GM19468 (cell line): ENCODE measurements around the gene VAPA.
"Not testable (repeated sequence)": the region's sequence is repeated elsewhere in the genome, so short reads cannot be mapped to it uniquely, and the experiment has no call there.

ENCODE experiments used
- ATAC-seq: cut with Tn5 transposase; IDR thresholded peaks from one replicate; pipeline ENCODE4 v1.9.1; 2021; ENCODE audit warnings: mild to moderate bottlenecking, moderate library complexity, moderate number of reproducible peaks; ENCODE audit not compliant: unreplicated experiment; ENCODE audit errors: extremely low read depth

Gene VAPA

DNA sequence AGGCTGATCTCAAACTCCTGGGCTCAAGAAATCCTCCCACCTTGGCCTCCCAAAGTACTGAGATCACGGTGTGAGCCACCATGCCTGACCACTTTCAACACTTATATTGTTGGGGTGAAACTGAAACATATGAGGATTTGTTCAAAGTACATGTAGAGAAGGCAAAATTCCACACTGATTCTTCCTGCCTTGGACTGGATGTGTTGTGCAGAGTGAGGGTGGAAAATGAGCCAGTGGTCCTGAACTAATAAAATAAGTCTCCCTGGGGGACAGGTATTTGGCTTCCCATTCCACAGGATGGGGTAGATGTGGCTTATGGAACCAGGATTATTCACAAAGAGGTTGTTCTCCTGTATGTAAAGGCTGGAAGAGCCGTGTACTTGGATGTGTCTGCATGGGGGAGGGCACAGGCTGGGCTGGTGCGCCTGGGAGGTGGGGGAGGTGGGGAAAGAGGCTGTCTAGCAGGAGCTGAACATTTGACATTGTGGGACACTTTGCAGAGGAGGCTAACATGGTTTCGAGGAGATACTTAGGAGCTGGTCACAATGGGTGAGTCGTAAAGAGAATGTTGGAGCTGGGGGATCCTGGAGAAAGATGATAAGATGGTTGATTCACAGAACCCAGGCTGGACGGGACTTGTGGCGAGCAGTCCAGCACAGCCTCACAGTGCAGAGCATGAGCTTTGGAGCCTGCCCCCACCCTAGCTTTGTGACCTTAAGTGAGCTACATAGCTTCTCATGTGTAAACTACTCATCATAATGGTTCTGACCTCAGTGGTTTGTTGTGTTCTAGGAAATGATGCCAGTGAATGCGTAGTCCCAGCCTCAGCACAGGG lies 28.4 kb upstream of the VAPA start, which contains the start of gene TXNDC2:
Gene TXNDC2, plus strand, starts transcription at position 804 of the 835 bp plus-strand sequence. CDS start 708 bp downstream, outside the sequence.
- ATAC-seq = no peak

DNA sequence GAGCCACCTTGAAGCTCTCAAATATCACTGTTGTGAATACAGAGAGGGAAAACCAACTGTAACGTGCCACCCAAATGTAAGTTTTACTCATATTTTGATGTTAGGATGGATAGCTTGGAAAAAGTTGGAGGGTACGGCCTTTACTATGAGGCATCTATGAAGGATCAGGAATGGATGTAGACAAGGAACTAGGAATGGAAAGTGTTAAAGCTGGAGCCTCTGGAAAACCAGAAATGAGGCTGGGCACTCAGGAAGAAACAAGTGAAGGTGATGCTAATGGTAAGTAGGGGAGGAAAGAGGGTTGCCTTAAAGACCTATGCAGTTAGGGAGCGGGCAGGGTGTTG lies 27.8 kb upstream of the VAPA start:
- no peak for ATAC-seq

DNA sequence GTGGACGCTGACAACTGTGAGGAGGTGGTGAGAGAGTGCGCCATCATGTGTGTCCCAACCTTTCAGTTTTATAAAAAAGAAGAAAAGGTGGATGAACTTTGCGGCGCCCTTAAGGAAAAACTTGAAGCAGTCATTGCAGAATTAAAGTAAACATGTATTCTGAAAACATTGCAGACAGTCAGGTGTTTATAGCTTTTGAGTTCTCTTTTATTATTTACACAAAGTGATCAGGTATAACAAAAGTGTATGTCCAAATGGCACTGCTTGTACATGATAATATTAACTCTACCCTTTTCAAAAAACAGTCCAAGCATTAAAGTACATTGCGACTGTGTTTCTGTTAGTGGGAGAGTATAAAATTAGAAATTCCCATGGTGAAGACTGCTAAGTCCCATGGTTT lies 25.8 kb upstream of the VAPA start:
- no peak for ATAC-seq

DNA sequence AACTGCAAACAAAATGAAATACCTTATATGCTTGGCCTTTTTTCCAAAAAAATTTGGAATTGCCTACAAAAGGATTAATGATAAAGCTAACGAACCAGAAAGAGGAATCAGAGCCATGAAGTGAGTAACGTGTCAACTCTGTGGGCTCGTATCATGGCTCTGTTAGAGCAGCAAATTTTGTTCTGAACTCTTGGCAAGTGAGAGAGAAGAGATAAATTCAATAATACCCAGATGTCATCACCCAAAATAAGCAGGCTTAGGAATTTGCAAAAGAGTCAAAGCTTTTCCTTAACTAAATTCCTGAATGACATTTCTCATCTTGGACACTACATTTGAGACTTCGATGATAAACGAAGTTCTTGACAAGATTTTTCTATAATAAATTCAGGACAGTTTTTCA lies 23.6 kb upstream of the VAPA start:
- ATAC-seq = no peak

DNA sequence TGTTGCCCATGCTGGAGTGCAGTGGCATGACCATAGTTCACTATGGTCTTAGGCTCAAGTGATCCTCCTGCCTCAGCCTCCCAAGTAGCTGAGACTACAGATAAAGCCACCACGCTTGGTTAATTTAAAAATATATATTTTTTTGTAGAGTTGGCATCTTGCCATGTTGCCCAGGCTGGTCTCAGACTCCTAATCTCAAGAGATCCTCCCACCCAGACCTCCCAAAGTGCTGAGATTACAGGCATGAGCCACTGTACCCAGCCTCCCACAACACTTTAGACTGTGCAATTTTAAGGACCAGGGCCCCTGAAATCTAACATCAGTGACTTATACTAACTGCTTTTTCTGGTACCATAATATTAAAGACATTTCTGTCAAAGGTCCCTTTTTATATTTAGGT lies 22.9 kb upstream of the VAPA start:
- ATAC-seq = no peak

DNA sequence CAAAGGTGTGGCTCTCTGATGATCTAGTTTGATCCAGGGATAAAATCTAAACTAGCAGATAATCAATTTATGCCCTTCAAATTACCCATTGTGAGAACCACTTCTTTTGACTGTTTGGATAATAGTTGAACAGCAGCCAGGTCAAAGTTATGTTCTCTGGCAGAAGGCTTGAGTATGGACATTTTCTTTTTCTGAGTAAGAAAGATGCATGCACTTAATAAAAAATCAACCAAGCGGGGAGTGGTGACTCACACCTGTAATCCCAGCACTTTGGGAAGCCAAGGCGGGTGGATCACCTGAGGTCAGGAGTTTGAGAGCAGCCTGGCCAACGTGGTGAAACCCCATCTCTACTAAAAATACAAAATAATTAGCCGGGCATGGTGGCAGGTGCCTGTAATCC lies 22.3 kb upstream of the VAPA start:
- not testable (repeated sequence) for ATAC-seq

DNA sequence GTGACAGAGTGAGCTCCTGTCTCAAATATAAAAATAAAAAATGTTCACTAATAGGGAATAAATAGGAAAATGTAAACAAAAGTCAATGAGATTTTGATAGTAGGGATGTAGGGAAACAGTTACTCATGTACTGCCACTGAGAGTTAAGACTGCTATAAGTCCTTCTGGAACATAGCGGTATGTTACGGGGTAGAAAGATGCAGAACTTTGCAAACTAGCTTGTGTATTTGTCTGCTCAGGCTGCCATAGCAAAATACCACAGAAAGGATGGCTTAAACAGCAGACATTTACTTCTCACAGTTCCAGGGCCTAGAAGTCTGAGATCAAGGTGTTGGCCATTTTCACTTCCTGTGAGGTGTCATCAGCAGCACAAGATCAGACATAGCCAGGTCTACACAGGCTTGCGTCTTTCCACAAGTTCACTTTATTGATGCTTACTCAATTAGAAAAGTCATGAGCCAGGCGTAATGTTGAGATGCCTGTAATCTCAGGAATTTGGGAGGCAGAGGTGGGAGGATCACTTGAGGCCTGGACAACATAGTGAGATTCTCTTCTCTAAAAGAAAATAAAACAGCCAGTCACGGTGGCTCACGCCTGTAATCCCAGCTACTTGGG lies 19.3 kb upstream of the VAPA start:
- no peak for ATAC-seq

DNA sequence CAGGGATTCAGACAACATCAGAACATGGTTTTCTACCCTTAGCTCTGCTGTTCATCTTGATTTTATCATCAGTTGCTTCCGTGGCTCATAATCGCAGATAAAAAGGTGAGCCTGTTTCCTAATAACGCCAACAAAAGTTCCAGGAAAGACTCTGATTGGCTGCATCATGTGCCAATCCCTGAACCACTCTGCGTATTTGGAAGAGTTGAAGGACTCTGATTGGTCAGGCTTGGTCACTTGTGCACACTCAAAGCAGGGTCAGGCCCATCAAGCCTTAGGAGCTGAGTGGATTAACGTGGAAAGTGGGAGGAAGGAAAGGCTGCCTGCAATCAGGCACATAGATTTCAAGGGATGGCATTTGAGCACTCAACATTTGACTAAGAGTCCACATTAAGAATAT lies 16.7 kb upstream of the VAPA start:
- ATAC-seq = no peak

DNA sequence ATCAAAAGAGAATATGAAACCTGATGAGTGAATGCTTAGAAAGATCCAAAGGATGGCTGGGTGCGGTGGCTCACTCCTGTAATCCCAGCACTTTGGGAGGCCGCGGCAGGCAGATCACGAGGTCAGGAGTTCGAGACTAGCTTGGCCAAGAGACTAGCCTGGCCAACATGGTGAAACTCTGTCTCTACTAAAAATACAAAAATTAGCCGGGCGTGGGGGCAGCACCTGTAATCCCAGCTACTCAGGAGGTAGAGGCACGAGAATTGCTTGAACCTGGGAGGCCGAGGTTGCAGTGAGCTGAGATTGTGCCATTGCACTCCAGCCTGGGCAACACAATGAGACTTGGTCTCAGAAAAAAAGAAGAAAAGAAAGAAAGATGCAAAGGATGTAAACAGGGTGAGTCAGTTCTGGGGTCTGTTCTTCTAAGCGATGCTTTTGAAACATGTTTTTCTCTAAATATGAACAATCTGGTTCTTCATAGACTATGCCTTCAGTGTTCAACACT lies 16.0 kb upstream of the VAPA start:
- ATAC-seq = not testable (repeated sequence)

DNA sequence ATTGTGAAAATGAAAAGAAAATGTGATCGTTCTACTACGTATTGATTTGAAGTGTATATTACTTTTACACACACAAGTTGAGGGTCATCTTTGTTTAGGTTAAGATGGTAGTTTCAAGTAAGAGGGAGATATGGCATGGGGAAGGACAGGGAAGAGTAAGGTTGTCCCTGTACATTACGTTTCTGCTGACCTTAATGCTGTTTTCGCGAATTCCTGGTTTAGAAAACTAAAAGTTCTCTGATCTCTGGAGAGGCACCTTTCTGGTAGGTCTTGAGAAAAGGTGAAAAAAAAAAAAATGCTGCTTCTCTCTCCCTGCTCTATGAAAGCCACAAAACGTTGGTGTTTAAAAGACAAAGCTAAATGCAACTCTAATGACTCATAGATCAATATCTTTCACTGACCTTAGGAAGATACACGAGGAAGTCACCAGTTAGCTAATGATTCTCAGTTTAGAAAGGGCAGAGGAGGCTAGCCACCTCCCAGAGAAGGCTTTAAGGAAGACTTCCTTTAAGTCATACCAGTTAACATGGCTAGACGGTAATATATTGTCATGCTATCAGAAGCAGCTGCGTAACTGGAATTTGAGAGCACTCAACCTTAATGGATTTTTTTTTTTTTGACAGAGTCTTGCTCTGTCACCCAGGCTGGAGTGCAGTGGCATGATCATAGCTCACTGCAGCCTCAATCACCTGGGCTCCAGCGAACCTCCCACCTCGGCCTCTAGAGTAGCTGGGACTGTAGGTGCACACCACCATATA lies 14.8 kb upstream of the VAPA start:
- ATAC-seq = no peak

DNA sequence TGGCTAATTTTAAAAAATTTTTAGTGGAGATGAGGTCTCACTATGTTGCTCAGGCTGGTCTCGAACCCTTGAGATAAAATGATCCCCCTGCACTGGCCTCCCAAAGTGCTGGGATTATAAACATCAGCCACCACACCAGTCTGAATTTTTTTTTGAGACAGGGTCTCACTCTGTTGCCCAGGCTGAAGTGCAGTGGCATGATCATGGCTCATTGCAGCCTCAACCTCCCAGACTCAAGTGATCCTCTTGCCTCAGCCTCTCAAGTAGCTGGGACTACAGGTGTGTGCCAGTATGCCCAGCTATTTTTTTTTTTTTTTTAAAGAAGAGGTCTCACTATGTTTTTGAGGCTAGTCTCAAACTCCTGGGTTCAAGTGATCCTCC lies 14.3 kb upstream of the VAPA start:
- ATAC-seq = not testable (repeated sequence)

DNA sequence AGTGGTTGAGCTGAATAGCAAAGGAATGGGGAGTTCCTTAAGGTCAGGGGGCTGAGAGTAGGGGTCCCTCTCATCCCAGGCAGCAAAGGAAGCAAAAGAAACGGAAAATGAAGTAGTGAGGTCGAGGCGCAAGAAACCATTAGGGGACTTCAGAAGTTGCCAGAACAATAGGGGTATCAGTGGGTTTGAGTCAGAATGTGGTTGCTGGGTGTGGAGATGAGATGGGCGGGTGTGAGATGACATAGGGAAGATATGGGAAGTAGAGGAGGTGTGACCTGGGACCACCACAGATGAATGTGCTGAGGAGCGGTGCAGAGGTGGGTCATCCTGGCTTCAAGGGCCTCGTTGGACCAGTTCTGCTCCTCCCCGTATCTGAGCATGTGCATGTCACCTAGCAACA lies 13.1 kb upstream of the VAPA start:
- no peak for ATAC-seq

DNA sequence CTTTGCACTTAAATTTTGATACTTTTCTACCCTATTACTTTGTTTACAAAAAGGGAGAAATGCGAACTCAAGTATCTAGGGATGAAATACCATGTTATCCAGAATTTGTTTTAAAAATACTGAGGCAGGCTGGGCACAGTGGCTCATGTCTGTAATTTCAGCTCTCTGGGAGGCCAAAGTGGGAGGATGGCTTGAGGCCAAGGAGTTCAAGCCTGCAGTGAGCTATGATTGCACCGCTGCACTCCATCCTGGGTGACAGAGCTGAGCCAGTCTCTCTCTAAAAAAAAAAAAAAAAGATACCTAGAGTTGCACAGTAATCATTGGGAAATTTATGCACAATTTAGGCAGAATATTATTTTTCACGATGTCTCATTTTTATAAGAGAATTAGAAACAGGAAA lies 12.4 kb upstream of the VAPA start:
- no peak for ATAC-seq

DNA sequence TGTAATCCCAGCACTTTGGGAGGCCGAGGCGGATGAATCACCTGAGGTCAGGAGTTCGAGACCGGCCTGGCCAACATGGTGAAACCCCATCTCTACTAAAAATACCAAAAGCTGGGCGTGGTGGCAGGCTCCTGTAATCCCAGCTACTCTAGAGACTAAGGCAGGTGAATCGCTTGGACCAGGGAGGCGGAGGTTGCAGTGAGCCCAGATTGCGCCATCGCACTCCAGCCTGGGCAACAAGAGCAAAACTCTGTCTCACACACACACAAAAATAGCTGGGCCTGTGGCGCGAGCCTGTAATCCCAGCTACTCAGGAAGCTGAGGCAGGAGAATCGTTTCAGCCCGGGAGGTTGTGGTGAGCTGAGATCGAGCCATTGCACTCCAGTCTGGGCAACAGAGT lies 11.6 kb upstream of the VAPA start:
- ATAC-seq = not testable (repeated sequence)

DNA sequence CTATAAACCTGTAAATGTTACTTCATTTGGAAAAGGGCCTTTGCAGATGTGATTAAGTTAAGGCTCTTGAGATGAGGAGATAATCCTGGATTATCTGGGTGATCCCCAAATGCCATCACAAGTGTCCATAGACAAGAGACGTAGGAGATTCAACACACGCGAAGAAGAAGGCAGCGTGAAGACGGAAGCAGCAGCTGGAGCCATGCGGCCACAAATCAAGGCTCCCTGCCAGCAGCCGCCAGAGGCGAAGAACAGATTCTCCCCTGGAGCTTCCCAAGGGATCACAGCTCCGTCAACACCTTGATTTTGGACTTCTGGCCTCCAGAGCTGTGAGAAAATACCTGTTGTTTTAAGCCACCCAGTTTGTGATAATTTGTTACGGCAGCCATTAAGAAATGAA lies 11.0 kb upstream of the VAPA start:
- ATAC-seq = no peak

DNA sequence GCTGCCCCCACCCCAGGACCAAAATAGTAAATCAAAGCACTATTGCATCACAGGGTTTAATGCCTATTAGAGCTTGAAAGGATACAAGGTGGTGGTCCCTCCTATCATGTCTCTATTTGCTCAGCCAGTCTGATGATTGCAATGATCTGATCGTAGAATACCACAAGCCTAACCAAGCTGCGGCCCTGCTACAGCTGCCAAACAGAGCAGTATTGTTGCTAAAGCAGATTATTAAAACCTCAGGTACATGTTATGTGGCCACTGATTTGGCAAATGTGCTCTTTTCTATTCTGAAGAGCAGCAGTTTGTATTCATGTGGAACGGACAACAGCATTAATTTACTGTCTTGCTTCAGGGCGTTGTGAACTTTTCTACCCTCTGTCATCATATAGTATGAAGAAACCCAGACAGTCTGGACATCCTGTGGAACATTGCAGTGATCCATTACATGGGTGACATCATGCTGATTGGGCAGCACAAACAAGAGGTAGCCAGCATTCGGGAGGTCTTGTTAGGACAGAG lies 8.4 kb upstream of the VAPA start:
- no peak for ATAC-seq

DNA sequence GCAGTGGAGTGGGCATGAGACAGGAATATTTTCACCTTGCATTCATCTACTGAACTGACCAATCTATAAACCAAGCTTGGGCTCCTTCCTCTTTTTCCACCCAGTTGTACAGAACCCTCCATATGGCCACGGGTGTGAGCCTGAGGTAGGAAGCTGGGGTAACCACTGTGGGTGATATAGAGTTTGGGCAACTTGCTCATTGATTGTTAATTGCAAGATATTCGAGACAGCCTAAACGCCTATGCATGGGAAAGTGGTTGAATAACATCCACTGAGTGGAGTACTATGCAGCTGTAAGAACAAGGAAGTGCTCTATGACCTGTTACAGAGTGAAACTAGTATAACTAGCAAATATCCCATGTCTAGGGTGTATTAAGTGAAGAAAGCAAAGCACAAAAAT lies 7.3 kb upstream of the VAPA start:
- ATAC-seq = no peak

DNA sequence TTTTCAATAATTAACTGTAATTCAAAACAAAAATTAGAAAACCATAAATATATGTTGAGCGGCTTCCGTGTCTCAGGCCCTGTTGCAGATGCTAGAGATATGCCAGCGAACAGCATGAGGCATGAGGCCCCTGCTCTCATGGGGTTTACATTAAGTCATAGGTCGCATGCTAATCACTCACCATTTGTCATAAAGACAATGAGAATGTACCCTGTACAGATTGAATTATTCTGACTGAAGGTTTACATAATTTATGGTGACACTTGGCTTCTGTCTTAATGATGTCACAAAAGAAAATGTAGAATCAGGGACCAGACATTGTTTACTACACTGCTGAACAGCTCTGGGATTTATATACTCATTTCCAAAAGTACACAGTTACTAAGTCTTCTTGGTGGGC lies 5.9 kb upstream of the VAPA start:
- no peak for ATAC-seq

DNA sequence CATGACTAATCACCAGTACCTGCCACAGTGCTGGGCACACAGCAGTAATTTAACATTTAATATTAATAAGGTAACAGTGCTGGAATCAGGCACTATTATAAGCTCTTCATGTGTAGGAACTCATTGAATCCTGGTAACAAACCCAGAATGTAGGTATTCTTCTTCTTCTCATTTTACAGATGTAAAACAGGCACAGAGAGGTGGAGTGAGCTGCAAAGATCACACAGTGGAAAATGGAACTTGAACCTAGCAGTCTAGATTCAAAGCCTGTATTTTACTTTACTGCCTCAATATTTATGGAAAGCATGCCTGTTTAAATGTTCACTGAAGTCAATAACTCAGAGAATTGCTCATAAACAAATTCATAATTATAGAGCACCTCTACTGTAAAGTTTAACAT lies 3.7 kb upstream of the VAPA start:
- ATAC-seq = no peak

DNA sequence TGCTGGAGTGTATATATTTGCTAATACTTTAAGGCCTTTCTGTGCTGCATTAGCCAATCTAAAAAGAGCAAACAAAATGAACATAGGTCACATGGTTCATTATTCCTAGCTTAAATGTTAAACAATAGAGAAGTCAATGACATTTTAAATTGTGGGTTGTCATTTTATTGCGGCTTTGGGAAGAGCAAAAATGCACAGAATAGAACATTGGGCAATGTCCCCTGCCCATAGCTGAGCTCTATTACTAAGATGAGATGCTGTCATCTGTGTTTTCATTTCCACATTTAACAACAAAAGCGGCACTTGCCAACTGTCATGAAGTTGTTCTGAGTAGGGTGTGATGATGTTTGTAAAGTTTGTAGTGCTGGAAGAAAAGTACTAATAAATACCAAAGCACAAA lies 3.2 kb upstream of the VAPA start:
- ATAC-seq = no peak

DNA sequence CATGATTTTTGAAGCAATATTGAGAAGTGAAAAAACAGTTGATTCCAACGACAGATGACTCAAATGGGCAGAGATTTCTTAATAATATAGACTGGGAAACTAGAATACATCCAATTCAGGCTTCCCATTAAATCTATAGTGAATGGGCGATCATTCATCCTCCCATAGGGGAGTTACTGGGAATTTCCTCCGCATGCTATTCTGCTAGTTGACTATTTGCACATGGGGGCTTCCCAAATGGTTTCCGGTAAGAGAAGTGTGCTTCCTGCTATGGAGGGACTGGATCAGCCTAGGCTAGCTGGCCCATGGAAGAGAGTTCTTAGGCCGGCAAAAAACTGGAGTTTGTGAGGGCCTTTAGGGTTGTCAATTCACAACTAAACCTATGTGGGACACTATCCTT lies 2.6 kb upstream of the VAPA start:
- no peak for ATAC-seq
